Ramos (cell line): Measurements from ENCODE around the gene COL6A3.

ENCODE experiments used
- in situ Hi-C: fragments of 300-500 bp; cut with MboI; formaldehyde crosslinking; loops from one replicate; pipeline ENCODE4 v1.14.3; 2022; ENCODE audit warnings: low sequenced_read_pairs; ENCODE audit not compliant: unreplicated experiment

COL6A3 gene

DNA sequence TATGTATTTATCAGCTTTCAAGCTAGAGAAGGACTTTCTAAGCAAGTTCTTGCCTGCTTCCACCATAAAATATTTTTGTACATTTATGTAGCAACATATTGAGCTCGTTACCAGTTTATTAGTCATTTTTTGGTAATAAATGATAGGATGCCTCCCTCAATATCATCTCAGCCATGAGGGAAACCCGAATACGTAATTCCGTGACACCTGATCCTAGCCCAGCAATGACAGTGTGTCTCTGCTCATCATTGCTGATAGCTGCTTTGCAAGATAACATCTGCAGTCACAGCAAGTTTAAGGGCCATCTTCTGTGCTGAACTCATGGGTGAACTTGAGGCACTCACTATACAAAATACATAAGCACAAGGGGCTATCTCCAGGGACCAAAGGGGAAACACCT is 62.2 kb downstream of the COL6A3 start:
- in situ Hi-C loops, result no loop called here

GRCh38 chr2:237351046-237351445 is 62.9 kb downstream of the COL6A3 start:
- in situ Hi-C loops, result no loop called here

DNA sequence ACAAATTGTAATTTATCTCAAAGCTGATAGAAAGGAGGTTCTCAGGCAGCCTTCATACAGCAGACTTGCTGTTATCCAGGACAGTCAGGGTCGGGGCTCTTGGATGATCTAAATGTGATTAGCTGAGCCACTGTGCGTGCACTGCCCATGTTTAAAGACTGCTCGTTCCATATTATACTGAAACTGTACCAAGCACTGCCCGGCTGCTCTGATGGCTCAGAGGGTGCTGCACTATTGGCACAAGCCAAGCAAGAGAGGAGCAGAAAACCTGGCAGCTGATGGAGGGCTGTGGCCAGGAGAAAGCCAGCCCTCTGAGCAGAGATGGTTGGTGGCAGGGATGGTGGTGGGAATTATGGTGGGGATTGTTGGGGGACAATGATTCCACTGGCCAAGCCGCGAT is 63.4 kb downstream of the COL6A3 start:
- in situ Hi-C loops, result no loop called here

DNA sequence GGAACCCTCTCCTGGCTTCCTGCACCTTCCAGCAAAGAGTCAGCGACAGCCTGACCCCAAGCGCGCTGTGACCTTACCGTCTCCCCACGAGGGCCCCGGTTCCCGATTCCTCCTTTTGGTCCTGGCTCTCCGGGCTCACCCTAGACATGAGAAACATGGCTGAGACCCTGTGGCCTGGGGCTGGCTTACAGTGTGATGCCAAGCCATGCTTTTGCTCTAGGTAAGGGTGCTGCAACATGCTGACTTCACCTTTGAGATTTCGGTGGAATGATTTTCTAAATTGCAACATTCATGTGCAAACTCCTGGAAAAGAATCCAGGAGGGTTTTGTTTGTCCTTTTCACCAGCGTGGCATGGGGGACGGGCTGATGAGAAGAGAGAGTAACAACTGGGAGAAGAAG is 63.9 kb downstream of the COL6A3 start:
- in situ Hi-C loops, result no loop called here

DNA sequence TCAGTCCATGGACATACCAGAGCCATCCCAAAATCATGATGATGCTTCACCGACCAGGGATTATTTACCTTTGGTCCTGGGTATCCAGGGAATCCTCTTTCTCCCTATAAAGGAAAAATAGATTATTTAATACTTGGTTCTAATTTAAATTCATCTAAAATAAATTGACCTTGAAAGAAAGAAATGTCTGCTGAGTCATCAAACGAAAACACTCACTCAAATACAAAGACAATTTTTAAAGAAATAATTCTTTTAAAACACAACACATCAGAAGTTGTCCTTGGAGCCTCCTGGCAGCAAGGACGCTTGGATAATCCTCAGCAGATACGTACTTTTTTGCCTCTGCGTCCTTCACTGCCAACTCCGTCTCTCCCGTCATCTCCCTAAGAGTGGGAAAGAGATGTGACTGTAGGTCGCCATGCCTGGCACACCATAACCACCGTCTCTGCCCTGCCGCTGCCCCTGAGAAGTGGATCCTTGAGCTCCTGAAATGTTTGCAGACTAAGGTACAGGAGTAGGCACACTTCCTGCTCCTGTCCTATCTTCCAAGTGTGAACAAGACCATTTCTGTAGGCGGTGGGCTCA is 65.6 kb downstream of the COL6A3 start:
- in situ Hi-C loops, result no loop called here

GRCh38 chr2:237345891-237346640 is 67.9 kb downstream of the COL6A3 start:
- in situ Hi-C loops, result no loop called here

DNA sequence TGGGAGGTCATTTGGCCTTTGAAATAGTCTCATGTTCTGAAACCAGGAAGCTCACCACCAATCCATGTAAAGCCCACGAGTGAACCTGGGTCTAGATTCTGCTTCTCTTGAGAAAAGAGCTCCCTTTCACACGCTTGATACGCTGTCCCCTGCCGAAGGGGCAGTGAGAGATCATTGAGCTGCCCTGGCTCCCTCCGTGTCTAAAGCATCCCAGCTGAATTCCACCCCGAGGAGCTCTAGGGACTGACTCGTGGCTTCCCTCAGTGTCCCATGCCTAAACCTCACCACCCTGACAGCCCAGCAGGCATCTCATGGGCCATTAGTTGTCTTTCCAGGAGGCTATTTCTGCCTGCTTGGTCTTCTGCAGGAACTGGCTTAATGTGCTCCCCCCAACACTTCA is 68.6 kb downstream of the COL6A3 start:
- in situ Hi-C loops, result no loop called here

- in situ Hi-C loops, result no loop called here
Observed at GRCh38 chr2:237344942-237345341, 69.0 kb downstream of the COL6A3 start.

- in situ Hi-C loops, result no loop called here
Observed at GRCh38 chr2:237343993-237344392, 70.0 kb downstream of the COL6A3 start.

GRCh38 chr2:237341872-237342271 is 72.1 kb downstream of the COL6A3 start:
- in situ Hi-C loops, result no loop called here

GRCh38 chr2:237337586-237337985 is 76.4 kb downstream of the COL6A3 start:
- in situ Hi-C loops, result no loop called here

- in situ Hi-C loops, result no loop called here
Observed at GRCh38 chr2:237336131-237336530, 77.8 kb downstream of the COL6A3 start.

- in situ Hi-C loops, result no loop called here
Observed at GRCh38 chr2:237333748-237334147, 80.2 kb downstream of the COL6A3 start.

- in situ Hi-C loops, result no loop called here
Observed at GRCh38 chr2:237330541-237330940, 83.4 kb downstream of the COL6A3 start.

DNA sequence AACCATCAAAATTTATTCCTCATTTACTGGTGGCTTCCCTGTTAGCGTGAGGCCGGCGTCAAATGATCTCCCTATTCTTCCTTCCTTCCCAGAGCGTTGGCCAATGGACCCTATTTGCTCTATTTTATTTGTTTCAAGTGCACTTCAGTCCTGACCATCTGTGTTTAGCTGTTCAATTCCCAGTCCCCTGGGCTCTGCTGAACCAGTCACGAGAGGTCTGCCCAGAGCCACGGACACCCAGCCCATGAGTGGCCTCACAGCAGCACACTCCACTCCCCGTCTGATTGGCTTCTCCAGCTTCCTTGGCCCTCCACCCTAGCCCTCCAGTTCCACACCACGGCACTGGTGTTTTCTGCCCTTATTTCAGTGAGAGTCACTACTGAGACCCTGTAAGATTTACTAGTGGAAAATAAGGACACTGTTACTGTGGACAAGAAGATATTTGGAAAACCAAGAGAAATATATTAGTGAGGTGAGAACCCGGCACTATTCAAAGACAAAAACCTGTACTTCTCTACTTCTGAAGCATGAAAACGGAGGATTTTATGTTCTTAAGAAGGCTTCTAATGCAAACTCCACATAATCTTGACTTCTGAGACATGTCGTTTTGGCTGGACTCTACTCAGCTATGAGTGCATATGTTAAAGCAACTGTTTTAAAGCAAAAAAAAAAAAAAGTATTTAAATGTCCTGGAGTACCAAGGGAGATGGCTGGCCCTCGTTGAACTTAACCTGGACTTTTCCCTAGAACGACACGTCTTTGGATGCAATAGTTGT is 86.6 kb downstream of the COL6A3 start:
- in situ Hi-C loops, result no loop called here

DNA sequence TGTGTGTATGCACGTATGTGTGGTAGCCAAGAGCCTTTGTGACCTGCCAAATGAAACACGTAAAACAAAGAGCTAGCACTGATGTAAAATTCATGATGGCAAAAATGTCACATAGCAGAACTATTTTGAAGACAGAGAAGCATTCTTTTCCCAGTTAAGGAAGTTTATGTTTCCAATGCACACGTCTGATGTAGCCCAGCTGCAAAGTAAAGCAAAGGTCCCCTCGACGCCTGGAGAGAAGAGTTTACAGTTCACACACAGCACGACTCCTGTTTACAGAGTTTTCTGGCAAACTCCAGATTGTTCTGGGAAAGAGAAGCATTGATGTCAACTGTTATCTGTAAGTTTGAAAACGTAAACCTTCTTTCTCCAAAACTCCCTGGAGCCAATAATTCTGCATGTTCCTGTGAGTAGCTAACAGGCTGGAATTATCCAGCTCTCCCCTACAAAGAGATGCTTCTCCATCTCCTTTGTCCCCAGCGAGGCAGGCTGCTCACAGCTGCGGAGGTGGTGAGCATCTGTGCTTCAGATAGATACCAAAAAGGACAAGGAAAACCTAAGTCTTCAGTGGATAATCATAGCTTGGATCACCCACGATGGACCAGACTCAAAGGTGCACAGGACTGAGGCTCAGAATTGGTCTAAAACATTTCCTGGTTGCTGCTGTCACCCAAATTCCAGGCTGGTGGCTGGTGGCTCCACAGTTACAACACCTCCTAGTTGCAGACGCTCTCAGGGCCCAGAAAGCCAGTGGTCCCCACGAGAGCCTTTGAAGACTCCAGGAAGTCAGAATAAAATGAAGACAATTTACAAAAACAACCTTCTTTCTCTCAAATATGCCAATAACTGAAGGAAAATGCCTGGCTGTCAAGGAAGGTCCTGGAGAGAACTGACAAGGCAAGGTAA is 87.4 kb downstream of the COL6A3 start:
- in situ Hi-C loops, result no loop called here

GRCh38 chr2:237324837-237325236 is 89.1 kb downstream of the COL6A3 start:
- in situ Hi-C loops, result no loop called here

DNA sequence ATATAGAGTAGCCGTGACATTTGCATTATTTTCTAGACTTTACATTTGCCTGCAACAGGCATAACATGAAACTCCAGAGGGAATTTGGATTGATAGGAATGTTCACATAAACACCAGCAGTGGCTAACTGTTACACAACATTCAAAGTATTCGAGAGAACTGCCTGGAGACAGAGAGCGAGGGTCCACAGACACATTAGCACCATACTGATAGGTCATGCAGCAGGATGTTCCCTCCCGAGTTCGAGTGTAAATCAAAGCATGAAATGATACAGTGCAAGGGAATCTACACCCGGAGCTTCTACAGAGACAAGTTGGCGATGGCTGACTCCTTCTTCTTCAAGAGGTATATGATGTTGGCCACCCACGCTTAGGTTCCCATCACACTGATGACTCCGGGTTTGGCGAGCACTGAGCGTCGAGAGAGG is 89.5 kb downstream of the COL6A3 start:
- in situ Hi-C loops, result no loop called here

DNA sequence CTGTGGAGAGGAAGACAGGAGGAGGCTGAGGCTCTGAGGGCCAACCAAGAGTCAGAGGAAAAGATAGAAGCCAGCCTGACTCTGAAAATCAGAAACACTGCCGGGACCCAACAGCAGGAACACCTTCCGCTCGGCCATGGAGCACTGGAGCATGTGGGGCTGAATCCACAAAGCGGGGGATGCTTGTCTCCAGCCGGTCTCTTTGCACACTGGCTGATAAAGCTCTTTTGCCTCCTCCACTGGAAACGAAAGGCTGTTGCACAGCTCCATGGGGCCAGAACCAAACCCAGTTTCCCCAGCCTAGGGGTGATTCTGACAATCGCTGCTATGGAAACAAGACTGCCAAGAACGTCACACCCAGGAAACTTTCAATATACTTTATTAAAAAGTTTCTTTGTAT is 90.3 kb downstream of the COL6A3 start:
- in situ Hi-C loops, result no loop called here

DNA sequence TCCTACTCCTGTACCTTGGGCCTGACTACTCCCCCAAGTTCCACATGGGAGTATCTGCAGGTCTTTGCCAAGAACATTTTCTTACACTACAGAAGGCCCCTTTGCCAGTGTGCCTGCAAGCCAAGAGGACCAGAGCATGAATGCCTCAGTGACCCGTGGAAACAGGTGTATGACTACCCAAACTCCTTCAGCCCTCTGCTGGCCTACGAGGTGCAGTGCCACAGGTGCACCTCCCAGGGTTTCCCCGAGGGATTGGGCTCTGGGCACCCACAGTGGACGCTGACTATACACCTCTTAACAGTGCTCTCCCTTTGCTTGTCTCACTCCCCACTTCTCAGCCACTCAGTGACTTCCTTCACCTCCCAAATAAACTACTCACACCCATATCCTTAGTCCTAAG is 91.4 kb downstream of the COL6A3 start:
- in situ Hi-C loops, result no loop called here
